ENCODE data around the gene CNTN6.
"Not testable (repeated sequence)": the region's sequence is repeated elsewhere in the genome, so short reads cannot be mapped to it uniquely, and the experiment has no call there.

CNTN6 gene

GRCh38 chr3:1374471-1374870 lies 281.6 kb downstream of the CNTN6 start:
- Histone ChIP-seq H3K9ac (ENCODE audit: low read depth, low read length) (no peak overlapping the region), H3K4me1 (ENCODE audit: control insufficient read depth, insufficient read depth, low read length) (no peaks in the 10 kb centered on the region), H3K36me3 (ENCODE audit: control insufficient read depth, insufficient read depth, low read length) (no peaks in the 10 kb centered on the region), H3K9me3 (ENCODE audit: control insufficient read depth, insufficient read depth, low read length) (no peaks in the 10 kb centered on the region), H3K4me3 (ENCODE audit: low read depth, low read length) (no peak overlapping the region), H3K27me3 (ENCODE audit: control insufficient read depth, insufficient read depth, low read length) (no peaks in the 10 kb centered on the region)

GRCh38 chr3:1375145-1375544 lies 282.3 kb downstream of the CNTN6 start:
- Histone ChIP-seq H3K9ac (ENCODE audit: low read depth, low read length) (no peak overlapping the region), H3K4me3 (ENCODE audit: low read depth, low read length) (no peak overlapping the region), H3K36me3 (ENCODE audit: control insufficient read depth, insufficient read depth, low read length) (no peaks in the 10 kb centered on the region), H3K27me3 (ENCODE audit: control insufficient read depth, insufficient read depth, low read length) (no peaks in the 10 kb centered on the region), H3K4me1 (ENCODE audit: control insufficient read depth, insufficient read depth, low read length) (no peaks in the 10 kb centered on the region), H3K9me3 (ENCODE audit: control insufficient read depth, insufficient read depth, low read length) (no peaks in the 10 kb centered on the region)

- no peaks in the 10 kb centered on the region for H3K9me3 ChIP-seq (ENCODE audit: control insufficient read depth, insufficient read depth, low read length)
- no peaks in the 10 kb centered on the region for H3K36me3 ChIP-seq (ENCODE audit: control insufficient read depth, insufficient read depth, low read length)
- H3K9ac ChIP-seq (ENCODE audit: low read depth, low read length): no peak overlapping the region
- no peaks in the 10 kb centered on the region for H3K27me3 ChIP-seq (ENCODE audit: control insufficient read depth, insufficient read depth, low read length)
- H3K4me1 ChIP-seq (ENCODE audit: control insufficient read depth, insufficient read depth, low read length): no peaks in the 10 kb centered on the region
- no peak overlapping the region for H3K4me3 ChIP-seq (ENCODE audit: low read depth, low read length)
Measured at GRCh38 chr3:1380926-1381646, 288.3 kb downstream of the CNTN6 start.

GRCh38 chr3:1381647-1382036 lies 288.8 kb downstream of the CNTN6 start:
- Histone ChIP-seq H3K27me3 (ENCODE audit: control insufficient read depth, insufficient read depth, low read length) (no peaks in the 10 kb centered on the region), H3K9me3 (ENCODE audit: control insufficient read depth, insufficient read depth, low read length) (no peaks in the 10 kb centered on the region), H3K4me1 (ENCODE audit: control insufficient read depth, insufficient read depth, low read length) (no peaks in the 10 kb centered on the region), H3K9ac (ENCODE audit: low read depth, low read length) (no peak overlapping the region), H3K4me3 (ENCODE audit: low read depth, low read length) (no peak overlapping the region), H3K36me3 (ENCODE audit: control insufficient read depth, insufficient read depth, low read length) (no peaks in the 10 kb centered on the region)

- not testable (repeated sequence) for H3K9ac ChIP-seq (ENCODE audit: low read depth, low read length); H3K36me3 ChIP-seq (ENCODE audit: control insufficient read depth, insufficient read depth, low read length); H3K4me3 ChIP-seq (ENCODE audit: low read depth, low read length); H3K4me1 ChIP-seq (ENCODE audit: control insufficient read depth, insufficient read depth, low read length); H3K9me3 ChIP-seq (ENCODE audit: control insufficient read depth, insufficient read depth, low read length); H3K27me3 ChIP-seq (ENCODE audit: control insufficient read depth, insufficient read depth, low read length)
Measured at GRCh38 chr3:1387396-1387905, 294.6 kb downstream of the CNTN6 start.

GRCh38 chr3:1394188-1394587 lies 301.4 kb downstream of the CNTN6 start:
- no peaks in the 10 kb centered on the region for H3K27me3 ChIP-seq (ENCODE audit: control insufficient read depth, insufficient read depth, low read length)
- no peaks in the 10 kb centered on the region for H3K9me3 ChIP-seq (ENCODE audit: control insufficient read depth, insufficient read depth, low read length)
- no peak overlapping the region for H3K4me3 ChIP-seq (ENCODE audit: low read depth, low read length)
- H3K4me1 ChIP-seq (ENCODE audit: control insufficient read depth, insufficient read depth, low read length): no peaks in the 10 kb centered on the region
- H3K9ac ChIP-seq (ENCODE audit: low read depth, low read length): no peak overlapping the region
- no peaks in the 10 kb centered on the region for H3K36me3 ChIP-seq (ENCODE audit: control insufficient read depth, insufficient read depth, low read length)

GRCh38 chr3:1400571-1400970 lies 307.7 kb downstream of the CNTN6 start:
- no peak overlapping the region for H3K9ac ChIP-seq (ENCODE audit: low read depth, low read length)
- H3K4me3 ChIP-seq (ENCODE audit: low read depth, low read length): no peak overlapping the region
- no peaks in the 10 kb centered on the region for H3K27me3 ChIP-seq (ENCODE audit: control insufficient read depth, insufficient read depth, low read length)
- no peaks in the 10 kb centered on the region for H3K9me3 ChIP-seq (ENCODE audit: control insufficient read depth, insufficient read depth, low read length)
- H3K36me3 ChIP-seq (ENCODE audit: control insufficient read depth, insufficient read depth, low read length): no peaks in the 10 kb centered on the region
- H3K4me1 ChIP-seq (ENCODE audit: control insufficient read depth, insufficient read depth, low read length): no peaks in the 10 kb centered on the region

GRCh38 chr3:1404270-1404962 lies 311.6 kb downstream of the CNTN6 start:
- H3K4me1 ChIP-seq (ENCODE audit: control insufficient read depth, insufficient read depth, low read length): no peaks in the 10 kb centered on the region
- H3K27me3 ChIP-seq (ENCODE audit: control insufficient read depth, insufficient read depth, low read length): no peaks in the 10 kb centered on the region
- no peak overlapping the region for H3K9ac ChIP-seq (ENCODE audit: low read depth, low read length)
- no peaks in the 10 kb centered on the region for H3K9me3 ChIP-seq (ENCODE audit: control insufficient read depth, insufficient read depth, low read length)
- no peaks in the 10 kb centered on the region for H3K36me3 ChIP-seq (ENCODE audit: control insufficient read depth, insufficient read depth, low read length)
- H3K4me3 ChIP-seq (ENCODE audit: low read depth, low read length): no peak overlapping the region

GRCh38 chr3:1406250-1406649 lies 313.4 kb downstream of the CNTN6 start:
- Histone ChIP-seq H3K9ac (ENCODE audit: low read depth, low read length) (no peak overlapping the region), H3K36me3 (ENCODE audit: control insufficient read depth, insufficient read depth, low read length) (no peaks in the 10 kb centered on the region), H3K4me1 (ENCODE audit: control insufficient read depth, insufficient read depth, low read length) (no peaks in the 10 kb centered on the region), H3K9me3 (ENCODE audit: control insufficient read depth, insufficient read depth, low read length) (no peaks in the 10 kb centered on the region), H3K27me3 (ENCODE audit: control insufficient read depth, insufficient read depth, low read length) (no peaks in the 10 kb centered on the region), H3K4me3 (ENCODE audit: low read depth, low read length) (no peak overlapping the region)

GRCh38 chr3:1421577-1421976 lies 328.8 kb downstream of the CNTN6 start:
- Histone ChIP-seq H3K9me3 (ENCODE audit: control insufficient read depth, insufficient read depth, low read length) (no peaks in the 10 kb centered on the region), H3K4me3 (ENCODE audit: low read depth, low read length) (no peak overlapping the region), H3K36me3 (ENCODE audit: control insufficient read depth, insufficient read depth, low read length) (no peaks in the 10 kb centered on the region), H3K9ac (ENCODE audit: low read depth, low read length) (no peak overlapping the region), H3K4me1 (ENCODE audit: control insufficient read depth, insufficient read depth, low read length) (no peaks in the 10 kb centered on the region), H3K27me3 (ENCODE audit: control insufficient read depth, insufficient read depth, low read length) (no peaks in the 10 kb centered on the region)

GRCh38 chr3:1423566-1424089 lies 330.8 kb downstream of the CNTN6 start:
- Histone ChIP-seq H3K36me3 (ENCODE audit: control insufficient read depth, insufficient read depth, low read length) (no peaks in the 10 kb centered on the region), H3K9ac (ENCODE audit: low read depth, low read length) (no peak overlapping the region), H3K4me1 (ENCODE audit: control insufficient read depth, insufficient read depth, low read length) (no peaks in the 10 kb centered on the region), H3K27me3 (ENCODE audit: control insufficient read depth, insufficient read depth, low read length) (no peaks in the 10 kb centered on the region), H3K9me3 (ENCODE audit: control insufficient read depth, insufficient read depth, low read length) (no peaks in the 10 kb centered on the region), H3K4me3 (ENCODE audit: low read depth, low read length) (no peak overlapping the region)

GRCh38 chr3:1439395-1439794 lies 346.6 kb downstream of the CNTN6 start:
- no peaks in the 10 kb centered on the region for H3K27me3 ChIP-seq (ENCODE audit: control insufficient read depth, insufficient read depth, low read length)
- no peaks in the 10 kb centered on the region for H3K9me3 ChIP-seq (ENCODE audit: control insufficient read depth, insufficient read depth, low read length)
- no peak overlapping the region for H3K9ac ChIP-seq (ENCODE audit: low read depth, low read length)
- no peak overlapping the region for H3K4me3 ChIP-seq (ENCODE audit: low read depth, low read length)
- no peaks in the 10 kb centered on the region for H3K36me3 ChIP-seq (ENCODE audit: control insufficient read depth, insufficient read depth, low read length)
- H3K4me1 ChIP-seq (ENCODE audit: control insufficient read depth, insufficient read depth, low read length): no peaks in the 10 kb centered on the region

Measured in iPS-15b (cell line).